OCI-LY1 (cell line): ENCODE data around the gene APPBP2.
"Not testable (repeated sequence)": the region's sequence is repeated elsewhere in the genome, so short reads cannot be mapped to it uniquely, and the experiment has no call there.

Experiments used
- H2AFZ ChIP-seq: fragments of 200-600 bp; sonication (generic), shearing (Covaris generic); 2 replicates; pipeline ENCODE4 v1.6.0; 2014; ENCODE audit warnings: antibody characterized with exemption, mild to moderate bottlenecking, low read length
- H3F3A ChIP-seq: fragments of 200-600 bp; sonication (generic), shearing (Covaris generic); 2 replicates; pipeline ENCODE4 v1.6.0; 2014; ENCODE audit warnings: mild to moderate bottlenecking, antibody characterized with exemption, low read length, moderate library complexity; ENCODE audit not compliant: insufficient read depth
- H3K27ac ChIP-seq: fragments of 200-600 bp; sonication (generic); 2 replicates; pipeline ENCODE4 v1.5.1; 2014; ENCODE audit warnings: low read length, mixed run types, mild to moderate bottlenecking, low read depth; ENCODE audit not compliant: poor library complexity, severe bottlenecking
- H3K27me3 ChIP-seq: fragments of 200-600 bp; sonication (generic); 2 replicates; pipeline ENCODE4 v1.6.0; 2014; ENCODE audit warnings: antibody characterized with exemption, mild to moderate bottlenecking, low read length, moderate library complexity; ENCODE audit not compliant: insufficient read depth
- H3K36me3 ChIP-seq: fragments of 200-600 bp; sonication (generic); 2 replicates; pipeline ENCODE4 v1.6.1; 2014; ENCODE audit warnings: mild to moderate bottlenecking, antibody characterized with exemption, low read length, moderate library complexity, mixed read lengths; ENCODE audit not compliant: insufficient read depth
- H3K4me1 ChIP-seq: fragments of 200-600 bp; sonication (generic); 2 replicates; pipeline ENCODE4 v1.5.1; 2014; ENCODE audit warnings: mild to moderate bottlenecking, low read length, moderate library complexity; ENCODE audit not compliant: insufficient read depth, severe bottlenecking
- H3K4me2 ChIP-seq: fragments of 200-600 bp; sonication (generic), shearing (Covaris generic); 2 replicates; pipeline ENCODE4 v1.6.1; 2014; ENCODE audit warnings: low read length
- H3K4me3 ChIP-seq: fragments of 200-600 bp; sonication (generic); 2 replicates; pipeline ENCODE4 v1.5.1; 2014; ENCODE audit warnings: low read length, low read depth, mild to moderate bottlenecking, mixed read lengths; ENCODE audit not compliant: poor library complexity, severe bottlenecking
- H3K79me2 ChIP-seq: fragments of 200-600 bp; shearing (Covaris generic); 2 replicates; pipeline ENCODE4 v1.6.1; 2016; ENCODE audit warnings: mixed run types, low read length, mixed read lengths; ENCODE audit not compliant: insufficient read depth
- H3K9ac ChIP-seq: fragments of 200-600 bp; sonication (generic), shearing (Covaris generic); 2 replicates; pipeline ENCODE4 v1.6.1; 2014; ENCODE audit warnings: mild to moderate bottlenecking, low read length, mixed read lengths
- H3K9me2 ChIP-seq: fragments of 200-600 bp; sonication (generic), shearing (Covaris generic); 2 replicates; pipeline ENCODE4 v1.6.1; 2014; ENCODE audit warnings: low read depth, mild to moderate bottlenecking, low read length, mixed read lengths
- H3K9me3 ChIP-seq: fragments of 200-600 bp; shearing (Covaris generic); 2 replicates; pipeline ENCODE4 v1.6.1; 2014; ENCODE audit warnings: low read length, mixed read lengths
- H4K20me1 ChIP-seq: fragments of 200-600 bp; sonication (generic), shearing (Covaris generic); 2 replicates; pipeline ENCODE4 v1.6.0; 2016; ENCODE audit warnings: mild to moderate bottlenecking, low read length; ENCODE audit not compliant: insufficient read depth
- CTCF ChIP-seq: fragments of 200-600 bp; sonication (generic), shearing (Covaris generic); IDR thresholded peaks from 2 replicates; pipeline ENCODE4 v1.5.1; 2017; ENCODE audit warnings: mild to moderate bottlenecking, antibody characterized with exemption, low read length, moderate library complexity, mixed read lengths
- EZH2 ChIP-seq: fragments of 200-600 bp; sonication (generic), shearing (Covaris generic); IDR thresholded peaks from 2 replicates; pipeline ENCODE4 v1.8.0; 2017; ENCODE audit warnings: borderline replicate concordance, mixed run types, mild to moderate bottlenecking, antibody characterized with exemption, low read length, moderate library complexity, mixed read lengths

Gene APPBP2

GRCh38 chr17:60522889-60523626 is 3.0 kb downstream of the APPBP2 start:
- Histone ChIP-seq H3K27ac (no peak overlapping the region), H3F3A (no peaks in the 10 kb centered on the region), H3K9me2 (no peaks in the 10 kb centered on the region), H3K9ac (no peak overlapping the region), H3K4me2 (no peak overlapping the region), H3K4me3 (no peak overlapping the region), H4K20me1 (no peaks in the 10 kb centered on the region), H3K36me3 (peaks cover 21% of the 10 kb centered on the region), H3K79me2 (peaks cover 52% of the 10 kb centered on the region), H3K4me1 (peaks cover 24% of the 10 kb centered on the region), H3K9me3 (no peaks in the 10 kb centered on the region), H2AFZ (no peak overlapping the region), H3K27me3 (no peaks in the 10 kb centered on the region)
- no peak for TF ChIP-seq EZH2

GRCh38 chr17:60519795-60520194 is 6.2 kb downstream of the APPBP2 start:
- no peaks in the 10 kb centered on the region for H3K9me3 ChIP-seq
- H3K27me3 ChIP-seq = no peaks in the 10 kb centered on the region
- no peaks in the 10 kb centered on the region for H3K9me2 ChIP-seq
- no peak overlapping the region for H3K4me2 ChIP-seq
- no peak overlapping the region for H2AFZ ChIP-seq
- peaks cover 11% of the 10 kb centered on the region for H3K4me1 ChIP-seq
- H4K20me1 ChIP-seq = no peaks in the 10 kb centered on the region
- TF ChIP-seq CTCF (no peak), EZH2 (no peak)
- no peak overlapping the region for H3K4me3 ChIP-seq
- no peaks in the 10 kb centered on the region for H3F3A ChIP-seq
- peaks cover 52% of the 10 kb centered on the region for H3K79me2 ChIP-seq
- H3K9ac ChIP-seq = no peak overlapping the region
- H3K36me3 ChIP-seq = peaks cover 17% of the 10 kb centered on the region; the same call in 1 of the 2 replicates
- no peak overlapping the region for H3K27ac ChIP-seq

GRCh38 chr17:60515683-60516082 is 10.4 kb downstream of the APPBP2 start:
- H3K36me3 ChIP-seq = peaks cover 33% of the 10 kb centered on the region
- H3K9ac ChIP-seq, H3K4me2 ChIP-seq, H3F3A ChIP-seq, H2AFZ ChIP-seq, H3K9me3 ChIP-seq, H3K4me3 ChIP-seq, H3K27ac ChIP-seq, H3K27me3 ChIP-seq, H3K4me1 ChIP-seq, H4K20me1 ChIP-seq, H3K9me2 ChIP-seq: not testable (repeated sequence)
- H3K79me2 ChIP-seq = peaks cover 18% of the 10 kb centered on the region; the same call in 1 of the 2 replicates

GRCh38 chr17:60515199-60515598 is 10.8 kb downstream of the APPBP2 start:
- not testable (repeated sequence) for H2AFZ ChIP-seq, H3K4me1 ChIP-seq, H3K9me3 ChIP-seq, H3F3A ChIP-seq, H3K4me2 ChIP-seq, H4K20me1 ChIP-seq, H3K9me2 ChIP-seq, H3K27ac ChIP-seq, H3K4me3 ChIP-seq, H3K27me3 ChIP-seq, H3K9ac ChIP-seq
- Histone ChIP-seq H3K79me2 (peaks cover 16% of the 10 kb centered on the region; the same call in 1 of the 2 replicates), H3K36me3 (peaks cover 32% of the 10 kb centered on the region)
